ENCODE data around the gene TEKT5. TPM values are rescaled to one million over a fixed set of nuclear protein-coding genes. Genes with fewer than 3 reads are reported as not detected.

TEKT5 gene
- total and polyA plus RNA-seq, 4 donors, result 0.13 to 0.92 TPM; not detected in 2

DNA sequence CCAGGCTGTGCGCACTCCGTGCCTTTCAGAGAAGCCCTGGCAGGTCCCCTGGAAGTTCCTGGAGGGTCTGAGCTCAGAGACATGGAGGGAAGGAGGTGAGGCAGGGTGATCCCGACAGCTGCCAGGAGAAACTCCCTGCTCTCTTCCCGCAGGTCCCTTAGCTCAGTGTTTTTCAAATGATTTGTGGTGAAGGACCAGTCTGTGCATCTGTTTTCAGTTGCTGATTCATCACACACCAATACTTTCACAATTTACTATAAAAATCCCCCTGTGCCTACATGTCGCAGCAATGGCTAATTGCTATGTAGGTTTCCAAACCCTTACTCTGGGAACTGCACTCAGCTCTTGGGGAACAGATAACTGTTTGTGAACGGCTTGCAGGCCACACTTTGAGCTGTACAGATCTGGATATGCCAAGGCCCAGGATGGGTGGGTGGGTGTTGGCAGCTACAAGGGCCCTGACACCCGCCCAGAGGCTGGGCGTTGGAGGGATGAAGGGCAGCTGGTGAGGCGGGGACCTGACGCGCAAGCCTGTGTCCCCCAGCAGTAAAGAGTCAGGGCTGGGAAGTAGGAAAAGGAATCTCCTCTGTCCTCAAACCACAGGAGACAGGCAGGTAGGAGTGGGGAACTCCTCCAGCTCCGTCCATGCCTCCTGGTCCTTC, 93.8 kb downstream of the TEKT5 start:
- no peak for DNase-seq (ENCODE audit: low spot score)
- Histone ChIP-seq H3K27me3 (ENCODE audit: control insufficient read depth in 4 of 4, insufficient read depth in 4 of 4, low read length in 3 of 4) (no peaks in the 10 kb centered on the region), H3K9me3 (ENCODE audit: control insufficient read depth in 4 of 4, low read length in 3 of 4) (no peaks in the 10 kb centered on the region), H3K4me1 (ENCODE audit: control insufficient read depth in 4 of 4, insufficient read depth in 4 of 4, low read length in 3 of 4) (peaks cover 0 to 3% (median 0%) of the 10 kb centered on the region in 4 donors), H3K4me3 (ENCODE audit: low read depth in 1 of 3, low read length in 3 of 3) (no peak overlapping the region), H3K36me3 (ENCODE audit: control insufficient read depth in 4 of 4, insufficient read depth in 3 of 4, low read depth in 1 of 4, low read length in 3 of 4) (no peaks in the 10 kb centered on the region), H3K27ac (ENCODE audit: low read depth in 1 of 2, low read length in 2 of 2) (no peak overlapping the region), H3K9ac (ENCODE audit: low read depth in 1 of 2, low read length in 2 of 2) (no peak overlapping the region)
- TF ChIP-seq HNF4G (IDR thresholded peaks at IDR 0.05) (no peak), JUND (IDR thresholded peaks at IDR 0.05) (no peak), GABPA (IDR thresholded peaks at IDR 0.05 in 1 of 2, conservative IDR thresholded peaks at IDR 0.05 in 1 of 2) (no peak), HNF4A (conservative IDR thresholded peaks at IDR 0.05) (no peak), CTCF (IDR thresholded peaks at IDR 0.05; ENCODE audit: low read depth, low read length, missing input control) (no peak)
- TF ChIP-seq, protein P1, sequence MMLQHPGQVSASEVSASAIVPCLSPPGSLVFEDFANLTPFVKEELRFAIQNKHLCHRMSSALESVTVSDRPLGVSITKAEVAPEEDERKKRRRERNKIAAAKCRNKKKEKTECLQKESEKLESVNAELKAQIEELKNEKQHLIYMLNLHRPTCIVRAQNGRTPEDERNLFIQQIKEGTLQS (IDR thresholded peaks at IDR 0.05), result no peak
- WGBS, result 88% methylated on average over 12 of the region's 12 CpGs

DNA sequence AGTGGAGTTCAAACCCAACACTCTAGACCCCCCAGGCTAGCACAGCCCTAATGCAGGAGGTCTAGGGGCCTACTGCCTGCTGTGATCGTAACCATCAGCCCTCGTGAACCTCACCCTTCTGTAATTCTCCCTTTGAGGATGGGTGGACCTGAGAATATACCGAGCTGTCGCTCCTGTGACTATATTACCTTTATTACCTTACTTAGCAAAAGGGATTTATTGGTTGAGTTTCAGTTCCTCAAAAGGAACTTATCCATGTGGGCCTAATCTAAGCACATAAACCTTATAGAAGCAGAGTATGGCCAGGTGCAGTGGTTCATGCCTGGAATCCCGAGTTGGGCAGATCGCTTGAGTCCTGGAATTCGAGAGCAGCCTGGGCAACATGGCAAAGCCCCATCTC, 95.1 kb downstream of the TEKT5 start:
- 90% methylated on average over 7 of the region's 7 CpGs for WGBS
- Histone ChIP-seq H3K4me1 (ENCODE audit: control insufficient read depth in 4 of 4, insufficient read depth in 4 of 4, low read length in 3 of 4) (peaks cover 0 to 3% (median 0%) of the 10 kb centered on the region in 4 donors), H3K27ac (ENCODE audit: low read depth in 1 of 2, low read length in 2 of 2) (no peak overlapping the region), H3K4me3 (ENCODE audit: low read depth in 1 of 3, low read length in 3 of 3) (no peak overlapping the region), H3K36me3 (ENCODE audit: control insufficient read depth in 4 of 4, insufficient read depth in 3 of 4, low read depth in 1 of 4, low read length in 3 of 4) (no peaks in the 10 kb centered on the region), H3K27me3 (ENCODE audit: control insufficient read depth in 4 of 4, insufficient read depth in 4 of 4, low read length in 3 of 4) (no peaks in the 10 kb centered on the region), H3K9me3 (ENCODE audit: control insufficient read depth in 4 of 4, low read length in 3 of 4) (no peaks in the 10 kb centered on the region), H3K9ac (ENCODE audit: low read depth in 1 of 2, low read length in 2 of 2) (no peak overlapping the region)
- DNase-seq (ENCODE audit: low spot score), result no peak
- TF ChIP-seq, protein P1 (IDR thresholded peaks at IDR 0.05), result no peak
- TF ChIP-seq GABPA (IDR thresholded peaks at IDR 0.05 in 1 of 2, conservative IDR thresholded peaks at IDR 0.05 in 1 of 2) (no peak), HNF4G (IDR thresholded peaks at IDR 0.05) (no peak), RXRA (IDR thresholded peaks at IDR 0.05) (no peak), TAF1 (conservative IDR thresholded peaks at IDR 0.05) (no peak), RAD21 (IDR thresholded peaks at IDR 0.05) (no peak), HNF4A (conservative IDR thresholded peaks at IDR 0.05) (no peak), FOXA1 (IDR thresholded peaks at IDR 0.05) (no peak), EGR1 (IDR thresholded peaks at IDR 0.05; ENCODE audit: low read depth in 2 of 2) (no peak), SP1 (IDR thresholded peaks at IDR 0.05) (no peak), YY1 (IDR thresholded peaks at IDR 0.05) (no peak), JUND (IDR thresholded peaks at IDR 0.05) (no peak), FOXA2 (IDR thresholded peaks at IDR 0.05) (no peak), NR2F2 (IDR thresholded peaks at IDR 0.05) (no peak)
- TF ChIP-seq, protein P2, sequence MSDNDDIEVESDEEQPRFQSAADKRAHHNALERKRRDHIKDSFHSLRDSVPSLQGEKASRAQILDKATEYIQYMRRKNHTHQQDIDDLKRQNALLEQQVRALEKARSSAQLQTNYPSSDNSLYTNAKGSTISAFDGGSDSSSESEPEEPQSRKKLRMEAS (IDR thresholded peaks at IDR 0.05), result no peak
- TF ChIP-seq, protein P3, sequence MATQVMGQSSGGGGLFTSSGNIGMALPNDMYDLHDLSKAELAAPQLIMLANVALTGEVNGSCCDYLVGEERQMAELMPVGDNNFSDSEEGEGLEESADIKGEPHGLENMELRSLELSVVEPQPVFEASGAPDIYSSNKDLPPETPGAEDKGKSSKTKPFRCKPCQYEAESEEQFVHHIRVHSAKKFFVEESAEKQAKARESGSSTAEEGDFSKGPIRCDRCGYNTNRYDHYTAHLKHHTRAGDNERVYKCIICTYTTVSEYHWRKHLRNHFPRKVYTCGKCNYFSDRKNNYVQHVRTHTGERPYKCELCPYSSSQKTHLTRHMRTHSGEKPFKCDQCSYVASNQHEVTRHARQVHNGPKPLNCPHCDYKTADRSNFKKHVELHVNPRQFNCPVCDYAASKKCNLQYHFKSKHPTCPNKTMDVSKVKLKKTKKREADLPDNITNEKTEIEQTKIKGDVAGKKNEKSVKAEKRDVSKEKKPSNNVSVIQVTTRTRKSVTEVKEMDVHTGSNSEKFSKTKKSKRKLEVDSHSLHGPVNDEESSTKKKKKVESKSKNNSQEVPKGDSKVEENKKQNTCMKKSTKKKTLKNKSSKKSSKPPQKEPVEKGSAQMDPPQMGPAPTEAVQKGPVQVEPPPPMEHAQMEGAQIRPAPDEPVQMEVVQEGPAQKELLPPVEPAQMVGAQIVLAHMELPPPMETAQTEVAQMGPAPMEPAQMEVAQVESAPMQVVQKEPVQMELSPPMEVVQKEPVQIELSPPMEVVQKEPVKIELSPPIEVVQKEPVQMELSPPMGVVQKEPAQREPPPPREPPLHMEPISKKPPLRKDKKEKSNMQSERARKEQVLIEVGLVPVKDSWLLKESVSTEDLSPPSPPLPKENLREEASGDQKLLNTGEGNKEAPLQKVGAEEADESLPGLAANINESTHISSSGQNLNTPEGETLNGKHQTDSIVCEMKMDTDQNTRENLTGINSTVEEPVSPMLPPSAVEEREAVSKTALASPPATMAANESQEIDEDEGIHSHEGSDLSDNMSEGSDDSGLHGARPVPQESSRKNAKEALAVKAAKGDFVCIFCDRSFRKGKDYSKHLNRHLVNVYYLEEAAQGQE (IDR thresholded peaks at IDR 0.05), result no peak
- TF ChIP-seq, protein P4, sequence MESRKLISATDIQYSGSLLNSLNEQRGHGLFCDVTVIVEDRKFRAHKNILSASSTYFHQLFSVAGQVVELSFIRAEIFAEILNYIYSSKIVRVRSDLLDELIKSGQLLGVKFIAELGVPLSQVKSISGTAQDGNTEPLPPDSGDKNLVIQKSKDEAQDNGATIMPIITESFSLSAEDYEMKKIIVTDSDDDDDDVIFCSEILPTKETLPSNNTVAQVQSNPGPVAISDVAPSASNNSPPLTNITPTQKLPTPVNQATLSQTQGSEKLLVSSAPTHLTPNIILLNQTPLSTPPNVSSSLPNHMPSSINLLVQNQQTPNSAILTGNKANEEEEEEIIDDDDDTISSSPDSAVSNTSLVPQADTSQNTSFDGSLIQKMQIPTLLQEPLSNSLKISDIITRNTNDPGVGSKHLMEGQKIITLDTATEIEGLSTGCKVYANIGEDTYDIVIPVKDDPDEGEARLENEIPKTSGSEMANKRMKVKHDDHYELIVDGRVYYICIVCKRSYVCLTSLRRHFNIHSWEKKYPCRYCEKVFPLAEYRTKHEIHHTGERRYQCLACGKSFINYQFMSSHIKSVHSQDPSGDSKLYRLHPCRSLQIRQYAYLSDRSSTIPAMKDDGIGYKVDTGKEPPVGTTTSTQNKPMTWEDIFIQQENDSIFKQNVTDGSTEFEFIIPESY (IDR thresholded peaks at IDR 0.05), result no peak

All from liver (tissue), 9 donors.